ENCODE measurements around the gene KRT2.

DNA sequence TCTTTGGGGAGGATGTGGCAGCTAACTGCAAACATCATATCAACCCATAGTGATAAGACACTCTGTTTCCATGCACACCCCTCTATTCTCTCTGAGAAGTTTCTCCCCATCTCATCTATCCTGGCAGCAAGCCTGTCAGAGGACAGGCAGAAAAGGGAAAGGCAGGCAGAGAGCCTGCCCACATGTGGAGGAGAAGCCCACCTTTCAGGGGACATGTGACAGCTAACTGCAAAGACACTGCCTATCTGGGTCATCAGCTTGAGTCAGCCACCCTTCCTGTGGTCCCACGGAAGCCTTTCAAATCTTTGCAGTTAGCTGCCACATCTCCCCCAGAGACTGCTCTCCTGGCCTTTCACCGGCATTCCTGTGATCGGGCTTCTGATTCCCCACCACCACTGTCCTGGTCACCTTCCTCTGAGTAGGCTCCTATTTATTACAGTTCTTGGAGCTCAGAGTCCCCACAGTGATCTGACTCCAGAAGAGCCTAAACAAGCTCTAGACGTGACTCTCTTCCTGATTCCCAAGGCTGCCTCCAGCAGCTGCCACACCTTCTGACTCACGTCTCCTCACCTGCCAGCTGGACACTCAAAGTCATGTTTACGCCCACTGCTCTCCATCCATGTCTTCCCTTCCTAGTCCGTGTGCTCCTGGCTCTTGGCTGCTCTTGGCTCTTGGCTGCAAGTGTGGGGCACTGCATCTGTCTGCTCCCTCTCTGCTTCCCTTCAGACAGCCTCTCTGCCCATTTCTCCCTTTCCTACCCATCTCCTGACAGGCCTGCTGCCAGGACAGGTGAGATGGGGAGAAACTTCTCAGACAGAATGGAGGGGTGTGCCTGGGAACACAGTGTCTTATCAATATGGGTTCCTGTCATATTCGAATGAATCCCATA, 35.7 kb upstream of the KRT2 start:
- TF ChIP-seq, protein P1, sequence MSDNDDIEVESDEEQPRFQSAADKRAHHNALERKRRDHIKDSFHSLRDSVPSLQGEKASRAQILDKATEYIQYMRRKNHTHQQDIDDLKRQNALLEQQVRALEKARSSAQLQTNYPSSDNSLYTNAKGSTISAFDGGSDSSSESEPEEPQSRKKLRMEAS (IDR thresholded peaks at IDR 0.05; ENCODE audit: insufficient read depth, insufficient read length): no peak
- TF ChIP-seq EZH2 (IDR thresholded peaks at IDR 0.05; ENCODE audit: borderline replicate concordance, low read depth, low read length, severe bottlenecking): no peak
- no peak for TF ChIP-seq POLR2AphosphoS5 (IDR thresholded peaks at IDR 0.05; ENCODE audit: insufficient read depth, low read depth, low read length)

Measured in endothelial cell of umbilical vein (primary cell).